Measurements from ENCODE around the gene S100A5.

DNA sequence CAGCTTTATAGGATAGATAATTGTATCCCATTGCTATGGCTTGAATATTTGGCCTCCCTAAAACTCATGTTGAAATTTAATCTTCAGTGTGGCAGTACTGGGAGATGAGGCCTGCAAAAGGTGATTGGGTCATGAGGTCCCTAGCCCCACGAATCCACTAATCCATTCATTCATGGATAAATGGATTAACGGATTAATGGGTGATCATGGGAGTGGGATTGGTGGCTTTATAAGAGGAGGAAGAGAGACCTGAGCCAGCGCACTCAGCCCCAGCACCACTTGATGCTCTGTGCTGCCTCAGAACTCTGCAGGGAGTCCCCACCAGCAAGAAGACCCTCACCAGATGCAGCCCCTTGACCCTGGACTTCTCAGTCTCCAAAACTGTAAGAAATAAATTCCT, 37.0 kb downstream of the S100A5 start:
- TF ChIP-seq, protein P1, sequence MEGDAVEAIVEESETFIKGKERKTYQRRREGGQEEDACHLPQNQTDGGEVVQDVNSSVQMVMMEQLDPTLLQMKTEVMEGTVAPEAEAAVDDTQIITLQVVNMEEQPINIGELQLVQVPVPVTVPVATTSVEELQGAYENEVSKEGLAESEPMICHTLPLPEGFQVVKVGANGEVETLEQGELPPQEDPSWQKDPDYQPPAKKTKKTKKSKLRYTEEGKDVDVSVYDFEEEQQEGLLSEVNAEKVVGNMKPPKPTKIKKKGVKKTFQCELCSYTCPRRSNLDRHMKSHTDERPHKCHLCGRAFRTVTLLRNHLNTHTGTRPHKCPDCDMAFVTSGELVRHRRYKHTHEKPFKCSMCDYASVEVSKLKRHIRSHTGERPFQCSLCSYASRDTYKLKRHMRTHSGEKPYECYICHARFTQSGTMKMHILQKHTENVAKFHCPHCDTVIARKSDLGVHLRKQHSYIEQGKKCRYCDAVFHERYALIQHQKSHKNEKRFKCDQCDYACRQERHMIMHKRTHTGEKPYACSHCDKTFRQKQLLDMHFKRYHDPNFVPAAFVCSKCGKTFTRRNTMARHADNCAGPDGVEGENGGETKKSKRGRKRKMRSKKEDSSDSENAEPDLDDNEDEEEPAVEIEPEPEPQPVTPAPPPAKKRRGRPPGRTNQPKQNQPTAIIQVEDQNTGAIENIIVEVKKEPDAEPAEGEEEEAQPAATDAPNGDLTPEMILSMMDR (IDR thresholded peaks at IDR 0.05), result no peak
- TF ChIP-seq POLR2A (IDR thresholded peaks at IDR 0.05), result no peak
